Measurements from ENCODE around the gene SNTG2.

The SNTG2 gene

GRCh38 chr2:1230155-1230893 lies 279.7 kb downstream of the SNTG2 start:
- in situ Hi-C loops (cut with HindIII; ENCODE audit: low pct_unique_long_range_greater_than_20kb, low sequenced_read_pairs) = no loop called here

GRCh38 chr2:1231466-1232063 lies 280.9 kb downstream of the SNTG2 start:
- no peak for TF ChIP-seq JUND (IDR thresholded peaks at IDR 0.05; ENCODE audit: low read depth)
- no peak for DNase-seq (ENCODE audit: low read depth in 1 of 2, low spot score in 1 of 2)
- in situ Hi-C loops (cut with HindIII; ENCODE audit: low pct_unique_long_range_greater_than_20kb, low sequenced_read_pairs) = no loop called here

More at GRCh38 chr2:1230155-1230893, 279.7 kb downstream of the SNTG2 start:
- TF ChIP-seq JUND (IDR thresholded peaks at IDR 0.05; ENCODE audit: low read depth) = no peak
- DNase-seq (ENCODE audit: low read depth in 1 of 2, low spot score in 1 of 2) = no peak

GRCh38 chr2:1233281-1233680 lies 282.6 kb downstream of the SNTG2 start:
- no peak for TF ChIP-seq JUND (IDR thresholded peaks at IDR 0.05; ENCODE audit: low read depth)
- in situ Hi-C loops (cut with HindIII; ENCODE audit: low pct_unique_long_range_greater_than_20kb, low sequenced_read_pairs) = no loop called here
- no peak for DNase-seq (ENCODE audit: low read depth in 1 of 2, low spot score in 1 of 2)

GRCh38 chr2:1234731-1235308 lies 284.2 kb downstream of the SNTG2 start:
- in situ Hi-C loops (cut with HindIII; ENCODE audit: low pct_unique_long_range_greater_than_20kb, low sequenced_read_pairs) = no loop called here
- no peak for TF ChIP-seq JUND (IDR thresholded peaks at IDR 0.05; ENCODE audit: low read depth)
- DNase-seq (ENCODE audit: low read depth in 1 of 2, low spot score in 1 of 2) = no peak

GRCh38 chr2:1235806-1236205 lies 285.2 kb downstream of the SNTG2 start:
- in situ Hi-C loops (cut with HindIII; ENCODE audit: low pct_unique_long_range_greater_than_20kb, low sequenced_read_pairs) = no loop called here
- no peak for DNase-seq (ENCODE audit: low read depth in 1 of 2, low spot score in 1 of 2)
- TF ChIP-seq JUND (IDR thresholded peaks at IDR 0.05; ENCODE audit: low read depth) = no peak

GRCh38 chr2:1236606-1237005 lies 286.0 kb downstream of the SNTG2 start:
- no peak for TF ChIP-seq JUND (IDR thresholded peaks at IDR 0.05; ENCODE audit: low read depth)
- DNase-seq (ENCODE audit: low read depth in 1 of 2, low spot score in 1 of 2) = no peak
- in situ Hi-C loops (cut with HindIII; ENCODE audit: low pct_unique_long_range_greater_than_20kb, low sequenced_read_pairs) = no loop called here

- no peak for TF ChIP-seq JUND (IDR thresholded peaks at IDR 0.05; ENCODE audit: low read depth)
- in situ Hi-C loops (cut with HindIII; ENCODE audit: low pct_unique_long_range_greater_than_20kb, low sequenced_read_pairs) = no loop called here
- DNase-seq (ENCODE audit: low read depth in 1 of 2, low spot score in 1 of 2) = no peak
These were observed 287.1 kb downstream of the SNTG2 start for GRCh38 chr2:1237783-1238182.

GRCh38 chr2:1238598-1239138 lies 288.0 kb downstream of the SNTG2 start:
- no peak for DNase-seq (ENCODE audit: low read depth in 1 of 2, low spot score in 1 of 2)
- in situ Hi-C loops (cut with HindIII; ENCODE audit: low pct_unique_long_range_greater_than_20kb, low sequenced_read_pairs) = no loop called here
- no peak for TF ChIP-seq JUND (IDR thresholded peaks at IDR 0.05; ENCODE audit: low read depth)

GRCh38 chr2:1245193-1245592 lies 294.5 kb downstream of the SNTG2 start:
- in situ Hi-C loops (cut with HindIII; ENCODE audit: low pct_unique_long_range_greater_than_20kb, low sequenced_read_pairs) = no loop called here
- no peak for TF ChIP-seq JUND (IDR thresholded peaks at IDR 0.05; ENCODE audit: low read depth)
- no peak for DNase-seq (ENCODE audit: low read depth in 1 of 2, low spot score in 1 of 2)

- no peak for DNase-seq (ENCODE audit: low read depth in 1 of 2, low spot score in 1 of 2)
- TF ChIP-seq JUND (IDR thresholded peaks at IDR 0.05; ENCODE audit: low read depth) = no peak
- in situ Hi-C loops (cut with HindIII; ENCODE audit: low pct_unique_long_range_greater_than_20kb, low sequenced_read_pairs) = no loop called here
These were observed 295.6 kb downstream of the SNTG2 start for GRCh38 chr2:1246239-1246638.

GRCh38 chr2:1246991-1247390 lies 296.3 kb downstream of the SNTG2 start:
- no peak for DNase-seq (ENCODE audit: low read depth in 1 of 2, low spot score in 1 of 2)
- in situ Hi-C loops (cut with HindIII; ENCODE audit: low pct_unique_long_range_greater_than_20kb, low sequenced_read_pairs) = no loop called here
- no peak for TF ChIP-seq JUND (IDR thresholded peaks at IDR 0.05; ENCODE audit: low read depth)

GRCh38 chr2:1248187-1248586 lies 297.5 kb downstream of the SNTG2 start:
- TF ChIP-seq JUND (IDR thresholded peaks at IDR 0.05; ENCODE audit: low read depth) = no peak
- in situ Hi-C loops (cut with HindIII; ENCODE audit: low pct_unique_long_range_greater_than_20kb, low sequenced_read_pairs) = no loop called here

More at GRCh38 chr2:1248187-1248586, 297.5 kb downstream of the SNTG2 start:
- DNase-seq (ENCODE audit: low read depth in 1 of 2, low spot score in 1 of 2) = no peak

All from T47D (cell line).